OCI-LY1 (cell line): Measurements from ENCODE around the gene YDJC.

Experiments used
- H2AFZ ChIP-seq: fragments of 200-600 bp; sonication (generic), shearing (Covaris generic); 2 replicates; pipeline ENCODE4 v1.6.0; 2014; ENCODE audit warnings: antibody characterized with exemption, mild to moderate bottlenecking, low read length
- H3F3A ChIP-seq: fragments of 200-600 bp; sonication (generic), shearing (Covaris generic); 2 replicates; pipeline ENCODE4 v1.6.0; 2014; ENCODE audit warnings: mild to moderate bottlenecking, antibody characterized with exemption, low read length, moderate library complexity; ENCODE audit not compliant: insufficient read depth
- H3K27ac ChIP-seq: fragments of 200-600 bp; sonication (generic); 2 replicates; pipeline ENCODE4 v1.5.1; 2014; ENCODE audit warnings: low read length, mixed run types, mild to moderate bottlenecking, low read depth; ENCODE audit not compliant: poor library complexity, severe bottlenecking
- H3K27me3 ChIP-seq: fragments of 200-600 bp; sonication (generic); 2 replicates; pipeline ENCODE4 v1.6.0; 2014; ENCODE audit warnings: antibody characterized with exemption, mild to moderate bottlenecking, low read length, moderate library complexity; ENCODE audit not compliant: insufficient read depth
- H3K36me3 ChIP-seq: fragments of 200-600 bp; sonication (generic); 2 replicates; pipeline ENCODE4 v1.6.1; 2014; ENCODE audit warnings: mild to moderate bottlenecking, antibody characterized with exemption, low read length, moderate library complexity, mixed read lengths; ENCODE audit not compliant: insufficient read depth
- H3K4me1 ChIP-seq: fragments of 200-600 bp; sonication (generic); 2 replicates; pipeline ENCODE4 v1.5.1; 2014; ENCODE audit warnings: mild to moderate bottlenecking, low read length, moderate library complexity; ENCODE audit not compliant: insufficient read depth, severe bottlenecking
- H3K4me2 ChIP-seq: fragments of 200-600 bp; sonication (generic), shearing (Covaris generic); 2 replicates; pipeline ENCODE4 v1.6.1; 2014; ENCODE audit warnings: low read length
- H3K4me3 ChIP-seq: fragments of 200-600 bp; sonication (generic); 2 replicates; pipeline ENCODE4 v1.5.1; 2014; ENCODE audit warnings: low read length, low read depth, mild to moderate bottlenecking, mixed read lengths; ENCODE audit not compliant: poor library complexity, severe bottlenecking
- H3K79me2 ChIP-seq: fragments of 200-600 bp; shearing (Covaris generic); 2 replicates; pipeline ENCODE4 v1.6.1; 2016; ENCODE audit warnings: mixed run types, low read length, mixed read lengths; ENCODE audit not compliant: insufficient read depth
- H3K9ac ChIP-seq: fragments of 200-600 bp; sonication (generic), shearing (Covaris generic); 2 replicates; pipeline ENCODE4 v1.6.1; 2014; ENCODE audit warnings: mild to moderate bottlenecking, low read length, mixed read lengths
- H3K9me2 ChIP-seq: fragments of 200-600 bp; sonication (generic), shearing (Covaris generic); 2 replicates; pipeline ENCODE4 v1.6.1; 2014; ENCODE audit warnings: low read depth, mild to moderate bottlenecking, low read length, mixed read lengths
- H3K9me3 ChIP-seq: fragments of 200-600 bp; shearing (Covaris generic); 2 replicates; pipeline ENCODE4 v1.6.1; 2014; ENCODE audit warnings: low read length, mixed read lengths
- H4K20me1 ChIP-seq: fragments of 200-600 bp; sonication (generic), shearing (Covaris generic); 2 replicates; pipeline ENCODE4 v1.6.0; 2016; ENCODE audit warnings: mild to moderate bottlenecking, low read length; ENCODE audit not compliant: insufficient read depth
- EZH2 ChIP-seq: fragments of 200-600 bp; sonication (generic), shearing (Covaris generic); IDR thresholded peaks from 2 replicates; pipeline ENCODE4 v1.8.0; 2017; ENCODE audit warnings: borderline replicate concordance, mixed run types, mild to moderate bottlenecking, antibody characterized with exemption, low read length, moderate library complexity, mixed read lengths
- TF ChIP-seq, protein P1 (sequence below): fragments of 200-600 bp; sonication (generic), shearing (Covaris generic); IDR thresholded peaks from 2 replicates; pipeline ENCODE4 v1.5.1; 2017; ENCODE audit warnings: mild to moderate bottlenecking, antibody characterized with exemption, low read length, moderate library complexity, mixed read lengths

The YDJC gene

DNA sequence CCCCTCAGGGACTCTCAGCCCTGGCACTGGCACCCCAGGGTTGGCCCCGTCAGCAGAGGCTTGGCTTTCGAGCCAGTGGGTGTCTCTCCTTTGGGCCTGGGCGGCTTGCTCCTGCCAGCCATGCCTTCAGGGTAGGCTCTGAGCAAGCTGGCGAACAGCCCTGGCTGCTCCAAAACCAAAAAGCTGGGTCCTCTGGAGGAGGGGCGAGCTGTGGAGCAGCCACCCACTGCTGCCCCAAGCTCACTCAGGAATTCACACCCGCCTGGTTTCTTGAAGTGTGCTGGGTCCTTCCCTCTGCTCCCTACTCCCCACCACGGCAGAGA lies 6.2 kb downstream of the YDJC start:
- H4K20me1 ChIP-seq, result no peaks in the 10 kb centered on the region
- H2AFZ ChIP-seq, result no peak overlapping the region
- TF ChIP-seq, protein P1, sequence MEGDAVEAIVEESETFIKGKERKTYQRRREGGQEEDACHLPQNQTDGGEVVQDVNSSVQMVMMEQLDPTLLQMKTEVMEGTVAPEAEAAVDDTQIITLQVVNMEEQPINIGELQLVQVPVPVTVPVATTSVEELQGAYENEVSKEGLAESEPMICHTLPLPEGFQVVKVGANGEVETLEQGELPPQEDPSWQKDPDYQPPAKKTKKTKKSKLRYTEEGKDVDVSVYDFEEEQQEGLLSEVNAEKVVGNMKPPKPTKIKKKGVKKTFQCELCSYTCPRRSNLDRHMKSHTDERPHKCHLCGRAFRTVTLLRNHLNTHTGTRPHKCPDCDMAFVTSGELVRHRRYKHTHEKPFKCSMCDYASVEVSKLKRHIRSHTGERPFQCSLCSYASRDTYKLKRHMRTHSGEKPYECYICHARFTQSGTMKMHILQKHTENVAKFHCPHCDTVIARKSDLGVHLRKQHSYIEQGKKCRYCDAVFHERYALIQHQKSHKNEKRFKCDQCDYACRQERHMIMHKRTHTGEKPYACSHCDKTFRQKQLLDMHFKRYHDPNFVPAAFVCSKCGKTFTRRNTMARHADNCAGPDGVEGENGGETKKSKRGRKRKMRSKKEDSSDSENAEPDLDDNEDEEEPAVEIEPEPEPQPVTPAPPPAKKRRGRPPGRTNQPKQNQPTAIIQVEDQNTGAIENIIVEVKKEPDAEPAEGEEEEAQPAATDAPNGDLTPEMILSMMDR, result no peak
- no peak for TF ChIP-seq EZH2
- H3K4me3 ChIP-seq, result no peak overlapping the region
- H3K36me3 ChIP-seq, result peaks cover 56% of the 10 kb centered on the region
- peaks cover 4% of the 10 kb centered on the region; the same call in 1 of the 2 replicates for H3K79me2 ChIP-seq
- H3K27me3 ChIP-seq, result no peaks in the 10 kb centered on the region
- H3K27ac ChIP-seq, result no peak overlapping the region
- H3K4me1 ChIP-seq, result peaks cover 42% of the 10 kb centered on the region
- H3K9ac ChIP-seq, result no peak overlapping the region
- no peaks in the 10 kb centered on the region for H3K9me2 ChIP-seq
- H3K9me3 ChIP-seq, result no peaks in the 10 kb centered on the region
- no peak overlapping the region for H3K4me2 ChIP-seq
- peaks cover 6% of the 10 kb centered on the region; the same call in 1 of the 2 replicates for H3F3A ChIP-seq

DNA sequence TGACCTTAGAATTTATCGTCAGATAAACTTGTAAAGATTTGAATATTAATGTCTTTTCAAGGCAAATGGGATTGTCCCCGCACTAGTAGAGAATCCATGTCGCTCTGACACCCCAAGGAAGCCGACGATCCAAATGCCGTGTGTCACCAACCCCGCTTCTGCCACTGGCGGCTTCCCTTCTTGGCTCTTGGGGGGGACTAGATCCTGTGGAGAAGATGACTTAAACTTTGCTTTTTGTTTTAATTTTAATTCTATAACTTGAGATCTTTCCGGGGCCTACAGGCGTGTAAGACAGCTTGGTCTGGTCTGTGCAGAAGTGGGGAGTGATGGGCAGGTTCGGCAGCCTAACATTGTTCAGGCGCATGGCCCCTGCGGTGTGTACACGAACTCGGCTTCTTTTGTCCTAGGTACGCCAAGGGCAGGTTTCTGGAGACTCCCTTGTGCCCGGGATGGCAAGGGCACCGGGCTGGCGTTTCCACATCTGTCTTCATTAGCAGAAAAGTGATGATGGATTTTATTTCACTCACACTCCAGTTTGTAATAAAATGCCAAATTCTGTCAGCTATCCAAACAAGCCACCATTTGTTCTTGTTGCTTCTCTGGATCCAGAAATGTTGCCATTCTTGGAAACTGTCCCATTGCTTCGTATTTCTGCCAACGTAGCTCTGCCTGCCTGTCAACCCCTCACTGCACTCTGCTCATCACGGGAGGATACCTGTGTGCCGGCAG lies 6.7 kb downstream of the YDJC start:
- Histone ChIP-seq H3K4me1 (peaks cover 37% of the 10 kb centered on the region), H3K79me2 (peaks cover 3% of the 10 kb centered on the region; the same call in 1 of the 2 replicates), H3K9ac (no peak overlapping the region), H3K4me2 (no peak overlapping the region), H3K4me3 (no peak overlapping the region), H2AFZ (no peak overlapping the region), H3K9me2 (no peaks in the 10 kb centered on the region), H3K27me3 (no peaks in the 10 kb centered on the region), H3K9me3 (no peaks in the 10 kb centered on the region), H3K27ac (no peak overlapping the region), H3K36me3 (peaks cover 52% of the 10 kb centered on the region), H3F3A (peaks cover 6% of the 10 kb centered on the region; the same call in 1 of the 2 replicates), H4K20me1 (no peaks in the 10 kb centered on the region)
- TF ChIP-seq EZH2, result no peak
- TF ChIP-seq, protein P1, result no peak

DNA sequence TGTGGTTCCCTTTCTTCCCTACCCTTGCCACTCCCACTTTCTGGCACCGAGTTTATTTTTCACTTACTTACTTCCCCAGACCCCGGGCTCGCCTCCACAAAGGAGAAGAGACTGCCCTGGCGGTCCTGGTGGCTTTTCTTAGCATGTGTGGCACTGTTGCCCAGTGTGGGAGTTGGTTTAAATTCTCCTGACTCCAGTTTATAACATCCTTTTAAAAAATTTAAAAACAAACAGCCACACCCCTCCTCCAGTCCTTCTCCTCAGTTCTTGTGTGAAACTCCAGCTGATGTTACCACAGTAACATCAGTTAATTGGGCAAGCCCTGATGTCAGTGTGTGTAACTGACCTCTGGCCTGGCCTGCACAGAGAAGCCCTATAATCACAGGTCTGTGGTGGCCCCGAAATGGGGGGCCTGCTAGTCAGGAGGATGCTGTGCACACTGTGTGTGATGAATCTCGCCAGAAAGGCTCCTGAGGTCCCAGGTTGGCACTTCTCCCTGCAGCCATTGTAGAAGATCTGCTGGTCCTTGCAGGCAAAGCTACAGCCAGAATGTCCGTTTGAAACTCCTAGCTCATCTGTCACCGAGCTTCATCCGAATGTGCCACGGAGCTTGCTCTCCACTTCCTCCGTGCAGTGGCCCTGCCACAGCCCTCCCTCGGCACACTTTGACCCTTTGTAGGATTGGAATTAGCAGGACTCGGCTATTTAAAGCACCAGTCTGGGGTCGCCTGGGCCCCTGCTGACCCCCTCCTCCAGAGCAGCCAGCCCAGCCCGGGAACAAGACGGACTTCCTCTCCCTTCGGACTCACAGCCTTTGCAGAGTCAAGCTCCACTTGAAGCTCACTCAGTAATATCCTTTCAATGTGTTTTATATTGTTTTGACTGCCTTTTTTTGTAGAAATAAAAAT lies 7.6 kb downstream of the YDJC start:
- TF ChIP-seq EZH2, result no peak
- TF ChIP-seq, protein P1, result no peak
- Histone ChIP-seq H3K79me2 (no peaks in the 10 kb centered on the region), H3K9ac (no peak overlapping the region), H3K4me3 (no peak overlapping the region), H3F3A (peaks cover 6% of the 10 kb centered on the region; the same call in 1 of the 2 replicates), H3K4me2 (no peak overlapping the region), H3K36me3 (peaks cover 44% of the 10 kb centered on the region), H3K27ac (no peak overlapping the region), H3K9me3 (no peaks in the 10 kb centered on the region), H3K4me1 (peaks cover 32% of the 10 kb centered on the region), H4K20me1 (no peaks in the 10 kb centered on the region), H2AFZ (no peak overlapping the region), H3K27me3 (no peaks in the 10 kb centered on the region), H3K9me2 (no peaks in the 10 kb centered on the region)
